GM23338 (cell line): ENCODE measurements around the gene GLCE. TPM values are rescaled to one million over a fixed set of nuclear protein-coding genes. Genes with fewer than 3 reads are reported as not detected.

Experiments used
- ATAC-seq: fragments of 200-7000 bp; cut with Tn5 transposase; 3 replicates; pipeline ENCODE4 v1.9.1; 2020
- DNase-seq: peaks from one replicate; pipeline ENCODE4 v3.0.0-alpha.2; 2015; ENCODE audit warnings: low spot score
- H2AFZ ChIP-seq: fragments of 200-600 bp; sonication (generic); 2 replicates; pipeline ENCODE4 v1.8.0; 2016; ENCODE audit warnings: antibody characterized with exemption, mild to moderate bottlenecking, moderate library complexity
- H3F3A ChIP-seq: fragments of 200-600 bp; sonication (generic); replicated peaks from 2 replicates; pipeline ENCODE4 v1.8.0; 2017; ENCODE audit warnings: antibody characterized with exemption, mixed run types, low read depth
- H3K27ac ChIP-seq: fragments of 200-600 bp; sonication (generic); 2 replicates; pipeline ENCODE4 v1.6.1; 2016; ENCODE audit warnings: low read depth
- H3K27me3 ChIP-seq: fragments of 200-600 bp; sonication (generic); 2 replicates; pipeline ENCODE4 v1.8.0; 2016; ENCODE audit warnings: mild to moderate bottlenecking, mixed run types, moderate library complexity; ENCODE audit not compliant: insufficient read depth
- H3K36me3 ChIP-seq: fragments of 200-600 bp; sonication (generic); 2 replicates; pipeline ENCODE4 v1.8.0; 2016; ENCODE audit warnings: mild to moderate bottlenecking; ENCODE audit not compliant: insufficient read depth
- H3K4me1 ChIP-seq: fragments of 200-600 bp; sonication (generic); 2 replicates; pipeline ENCODE4 v1.8.0; 2016; ENCODE audit warnings: mild to moderate bottlenecking, moderate library complexity; ENCODE audit not compliant: insufficient read depth
- H3K4me2 ChIP-seq: fragments of 200-600 bp; sonication (generic); 2 replicates; pipeline ENCODE4 v1.7.1; 2017; ENCODE audit warnings: mixed run types
- H3K4me3 ChIP-seq: fragments of 200-600 bp; sonication (generic); 2 replicates; pipeline ENCODE4 v1.6.1; 2016; ENCODE audit warnings: mixed run types
- H3K79me2 ChIP-seq: fragments of 200-600 bp; sonication (generic); replicated peaks from 2 replicates; pipeline ENCODE4 v1.8.0; 2017; ENCODE audit warnings: mild to moderate bottlenecking; ENCODE audit not compliant: insufficient read depth
- H3K9me2 ChIP-seq: fragments of 200-600 bp; sonication (generic); 2 replicates; pipeline ENCODE4 v1.8.0; 2017; ENCODE audit not compliant: insufficient read depth
- H4K20me1 ChIP-seq: fragments of 200-600 bp; sonication (generic); replicated peaks from 2 replicates; pipeline ENCODE4 v1.8.0; 2017; ENCODE audit warnings: mild to moderate bottlenecking; ENCODE audit not compliant: insufficient read depth
- H3K27ac Mint-ChIP-seq: 2 replicates; pipeline ENCODE4 v1.8.0; 2020; ENCODE audit warnings: inconsistent platforms, mild to moderate bottlenecking, moderate library complexity, mixed read lengths
- H3K27me3 Mint-ChIP-seq: 3 replicates; pipeline ENCODE4 v1.8.0; 2022; ENCODE audit warnings: low read depth, mild to moderate bottlenecking, moderate library complexity, mixed read lengths, inconsistent platforms; ENCODE audit not compliant: insufficient read depth, poor library complexity
- H3K36me3 Mint-ChIP-seq: 3 replicates; pipeline ENCODE4 v1.8.0; 2021; ENCODE audit warnings: low read depth, mild to moderate bottlenecking, inconsistent platforms, moderate library complexity, mixed read lengths
- H3K4me1 Mint-ChIP-seq: 3 replicates; pipeline ENCODE4 v1.8.0; 2020; ENCODE audit warnings: mild to moderate bottlenecking, inconsistent platforms, mixed read lengths
- H3K4me3 Mint-ChIP-seq: 3 replicates; pipeline ENCODE4 v1.8.0; 2021; ENCODE audit warnings: moderate library complexity, mild to moderate bottlenecking, inconsistent platforms, mixed read lengths
- H3K9me3 Mint-ChIP-seq: 3 replicates; pipeline ENCODE4 v1.8.0; 2020; ENCODE audit warnings: moderate library complexity, mild to moderate bottlenecking, inconsistent platforms, mixed read lengths
- EZH2phosphoT487 ChIP-seq: fragments of 200-600 bp; sonication (generic); IDR thresholded peaks from one replicate; pipeline ENCODE4 v1.8.1; 2018; ENCODE audit warnings: antibody characterized with exemption; ENCODE audit not compliant: unreplicated experiment
- JUNB ChIP-seq: IDR thresholded peaks from one replicate; pipeline ENCODE4 v1.6.1; 2016; ENCODE audit warnings: antibody characterized with exemption; ENCODE audit not compliant: unreplicated experiment
- NANOG ChIP-seq: IDR thresholded peaks from 2 replicates; pipeline ENCODE4 v1.6.1; 2016; ENCODE audit warnings: antibody characterized with exemption, borderline replicate concordance
- POLR2AphosphoS5 ChIP-seq: IDR thresholded peaks from 2 replicates; pipeline ENCODE4 v1.6.1; 2016; ENCODE audit warnings: antibody characterized with exemption, low read depth
- REST ChIP-seq: IDR thresholded peaks from one replicate; pipeline ENCODE4 v1.6.1; 2018; ENCODE audit warnings: antibody characterized with exemption; ENCODE audit not compliant: unreplicated experiment
- STAT1 ChIP-seq: IDR thresholded peaks from one replicate; pipeline ENCODE4 v1.6.1; 2016; ENCODE audit warnings: antibody characterized with exemption; ENCODE audit not compliant: unreplicated experiment
- ZNF114 ChIP-seq: fragments of 250-450 bp; sonication (Bioruptor Pico); IDR thresholded peaks from 2 replicates; pipeline ENCODE4 v1.5.0; 2020; ENCODE audit warnings: mild to moderate bottlenecking, moderate library complexity
- ZNF462 ChIP-seq: fragments of 250-450 bp; sonication (Bioruptor Pico); IDR thresholded peaks from 2 replicates; pipeline ENCODE4 v1.5.0; 2020; ENCODE audit warnings: mild to moderate bottlenecking, moderate library complexity
- polyA plus RNA-seq: library from polyadenylated mRNA; unstranded; fragments of >200 nt; fragmentation: Nextera tagmentation; extraction: Ambion mirVana; gene quantifications from 2 replicates; pipeline ENCODE4 v1.2.1, GENCODE V29; 2016
- total RNA-seq: library from RNA; depleted of rRNA; stranded (reverse); fragments of >200 nt; shearing (Covaris generic); gene quantifications from 2 replicates; pipeline ENCODE4 v1.2.3, GENCODE V29; 2014

The GLCE gene
- total and polyA plus RNA-seq, 2 experiments from 2014 or later, result 7.5 to 15.5 TPM

GRCh38 chr15:69145149-69145693 is 15.2 kb upstream of the GLCE start:
- H3K27ac Mint-ChIP-seq, result no peak overlapping the region
- peaks cover 6% of the 10 kb centered on the region; the same call in 1 of the 2 replicates for H3K4me1 ChIP-seq
- H2AFZ ChIP-seq, result no peak overlapping the region
- no peaks in the 10 kb centered on the region for H3K27me3 ChIP-seq
- H3K4me1 Mint-ChIP-seq, result peaks cover 7% of the 10 kb centered on the region
- H3K36me3 Mint-ChIP-seq, result no peaks in the 10 kb centered on the region
- 0 out of 2 replicates have a peak, but pooled peaks cover 6% of the 10 kb centered on the region for H3F3A ChIP-seq
- H3K27ac ChIP-seq, result no peak overlapping the region
- no peaks in the 10 kb centered on the region for H3K9me3 Mint-ChIP-seq
- H3K79me2 ChIP-seq, result no peaks in the 10 kb centered on the region
- peaks cover 5% of the 10 kb centered on the region for H3K27me3 Mint-ChIP-seq
- no peaks in the 10 kb centered on the region for H3K36me3 ChIP-seq
- H4K20me1 ChIP-seq, result no peaks in the 10 kb centered on the region
- 0 out of 2 replicates have a peak, but pooled peaks cover 9% of the 10 kb centered on the region for H3K9me2 ChIP-seq
- no peak overlapping the region for H3K4me2 ChIP-seq
- no peak for DNase-seq
- no peak for TF ChIP-seq ZNF114
- TF ChIP-seq ZNF462 (CRISPR knock-in tag), result no peak
- TF ChIP-seq REST, result no peak
- no peak for TF ChIP-seq POLR2AphosphoS5
- no peak for TF ChIP-seq JUNB
- TF ChIP-seq EZH2phosphoT487, result no peak
- TF ChIP-seq NANOG, result no peak
- no peak for TF ChIP-seq STAT1
- H3K4me3 ChIP-seq, result no peak overlapping the region
- ATAC-seq, result no peak
- H3K4me3 Mint-ChIP-seq, result no peak overlapping the region
